Suprapubic skin (tissue), 4 donors: ENCODE results near the gene DPP10.

ENCODE experiments used
- CTCF ChIP-seq, 2 donors: fragments of 200-600 bp in 1 of 2; fragments of 450-650 bp in 1 of 2; sonication (generic) in 1 of 2; IDR thresholded peaks; one replicate each; pipeline ENCODE4 v1.5.1; 2016 to 2019; ENCODE audit warnings: antibody characterized with exemption in 2 of 2, mild to moderate bottlenecking in 1 of 2, moderate library complexity in 1 of 2
- EP300 ChIP-seq: sonication (generic); formaldehyde crosslinking; IDR thresholded peaks from one replicate; pipeline ENCODE4 v1.6.1; 2017; ENCODE audit warnings: antibody characterized with exemption
- POLR2A ChIP-seq, 2 donors: fragments of 450-650 bp; IDR thresholded peaks; one replicate each; pipeline ENCODE4 v1.6.1; 2017; ENCODE audit warnings: antibody characterized with exemption in 2 of 2, mild to moderate bottlenecking in 2 of 2, moderate library complexity in 2 of 2
- POLR2AphosphoS5 ChIP-seq, 3 donors: sonication (generic); formaldehyde crosslinking; IDR thresholded peaks; one replicate each; pipeline ENCODE4 v1.6.1; 2017; ENCODE audit warnings: antibody characterized with exemption in 3 of 3

- no peak for TF ChIP-seq CTCF (IDR thresholded peaks at IDR 0.05)
- TF ChIP-seq POLR2A (IDR thresholded peaks at IDR 0.05), result no peak
- no peak for TF ChIP-seq POLR2AphosphoS5 (IDR thresholded peaks at IDR 0.05)
- no peak for TF ChIP-seq EP300
These were observed 979.7 kb downstream of the DPP10 start for GRCh38 chr2:115422004-115422634.
